Measurements from ENCODE around the gene SLC24A4.

GRCh38 chr14:92475451-92476187, 152.7 kb downstream of the SLC24A4 start:
- no peak for TF ChIP-seq CTCF (conservative IDR thresholded peaks at IDR 0.05; ENCODE audit: low read length)
- TF ChIP-seq EZH2phosphoT487 (IDR thresholded peaks at IDR 0.05; ENCODE audit: borderline replicate concordance) = no peak
